Astrocyte of the spinal cord (primary cell): ENCODE results near the gene RPUSD1.

Experiments used
- DNase-seq: peaks from one replicate; pipeline ENCODE4 v3.0.0; 2011; ENCODE audit warnings: low read depth, low spot score
- H3K4me3 ChIP-seq: 2 replicates; pipeline ENCODE4 v1.5.1; 2011; ENCODE audit warnings: low read depth, mild to moderate bottlenecking, low read length, moderate library complexity
- CTCF ChIP-seq: IDR thresholded peaks from 2 replicates; pipeline ENCODE4 v1.5.1; 2012; ENCODE audit warnings: low read depth, mild to moderate bottlenecking, low read length, inconsistent platforms
- in situ Hi-C: cut with HindIII; loops from 2 replicates; pipeline ENCODE4 v1.10.0; 2017; ENCODE audit warnings: low sequenced_read_pairs

RPUSD1 gene

GRCh38 chr16:734981-735881, 53.0 kb downstream of the RPUSD1 start:
- H3K4me3 ChIP-seq, result no peak overlapping the region
- no peak for DNase-seq
- in situ Hi-C loops, result no loop called here
- TF ChIP-seq CTCF, result no peak
